CD4-positive, alpha-beta T cell treated with Interleukin-12 subunit alpha and Interleukin-12 subunit beta, for 1 hour (primary cell): ENCODE data around the gene SHISA5.
"Not testable (repeated sequence)": the region's sequence is repeated elsewhere in the genome, so short reads cannot be mapped to it uniquely, and the experiment has no call there.

Experiments used
- DNase-seq: peaks from one replicate; pipeline ENCODE4 v3.0.0-alpha.2; 2020

The SHISA5 gene

DNA sequence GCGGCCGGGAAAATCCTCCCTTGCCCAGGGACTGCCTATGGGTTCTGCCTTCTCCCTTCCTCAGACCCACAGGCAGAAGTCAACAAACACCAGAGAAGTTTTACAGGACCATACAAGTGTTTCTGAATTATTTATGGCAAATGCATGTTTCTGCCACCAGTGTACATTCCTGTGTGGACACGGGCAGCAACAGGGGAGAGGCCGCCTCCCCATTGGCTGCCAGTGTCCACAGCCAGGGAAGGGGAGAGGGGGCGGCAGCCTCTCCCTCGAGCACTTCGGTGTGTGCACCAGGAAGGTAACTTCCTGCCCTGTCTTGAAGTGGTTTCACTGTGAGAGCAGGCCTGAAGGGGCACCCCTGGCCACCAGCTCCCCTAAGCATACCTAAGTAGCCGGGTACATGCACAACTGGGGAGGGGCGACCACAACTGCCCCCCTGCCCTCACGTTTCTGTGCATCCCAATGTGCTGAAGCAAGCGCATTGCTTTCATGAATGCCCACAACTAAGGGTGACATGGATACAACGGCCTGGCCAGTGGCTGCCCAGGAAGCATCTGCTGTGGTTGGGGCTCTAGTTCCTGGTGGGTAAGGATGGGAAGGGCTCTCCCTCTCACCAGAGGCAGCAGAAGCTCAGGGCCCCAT is 14.8 kb upstream of the SHISA5 start:
- no peak for DNase-seq

DNA sequence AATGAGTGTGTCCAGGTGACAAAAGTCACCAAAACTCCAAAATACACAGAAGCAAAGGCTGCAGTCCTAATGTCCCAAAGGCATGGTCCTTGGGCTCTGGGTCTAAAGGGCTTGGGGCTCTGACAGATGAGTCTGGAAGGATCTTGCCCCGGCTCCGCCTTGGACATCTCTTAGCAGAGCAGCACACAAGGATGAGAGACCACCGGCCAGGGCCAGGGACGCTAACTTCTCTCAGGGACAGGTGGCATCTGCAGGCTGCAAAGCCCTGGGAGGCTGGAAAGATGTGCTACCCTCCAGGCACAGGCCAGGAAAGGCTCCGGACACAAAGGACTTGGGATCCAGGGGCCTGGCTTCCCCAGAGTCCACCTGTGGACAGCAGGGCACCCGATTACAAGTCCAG is 14.1 kb upstream of the SHISA5 start:
- no peak for DNase-seq

DNA sequence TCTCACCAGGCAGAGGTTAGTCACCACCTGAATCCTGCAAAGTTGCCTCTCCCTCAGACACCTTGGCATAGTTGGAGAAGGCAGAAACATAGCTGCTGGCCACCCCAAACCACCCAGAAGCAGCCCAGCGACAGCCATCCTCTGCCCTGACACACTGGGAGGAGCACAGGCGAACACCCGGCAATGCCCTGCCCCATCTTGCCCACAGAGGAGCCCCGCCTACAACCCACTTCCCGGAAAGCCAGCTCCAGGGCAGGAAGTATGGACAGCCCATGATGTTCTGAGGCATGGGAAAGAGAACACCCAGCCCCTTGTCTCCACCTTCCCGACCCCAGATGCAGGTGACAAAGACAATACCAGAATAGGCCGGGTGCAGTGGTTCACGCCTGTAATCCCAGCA is 12.6 kb upstream of the SHISA5 start:
- DNase-seq: no peak

DNA sequence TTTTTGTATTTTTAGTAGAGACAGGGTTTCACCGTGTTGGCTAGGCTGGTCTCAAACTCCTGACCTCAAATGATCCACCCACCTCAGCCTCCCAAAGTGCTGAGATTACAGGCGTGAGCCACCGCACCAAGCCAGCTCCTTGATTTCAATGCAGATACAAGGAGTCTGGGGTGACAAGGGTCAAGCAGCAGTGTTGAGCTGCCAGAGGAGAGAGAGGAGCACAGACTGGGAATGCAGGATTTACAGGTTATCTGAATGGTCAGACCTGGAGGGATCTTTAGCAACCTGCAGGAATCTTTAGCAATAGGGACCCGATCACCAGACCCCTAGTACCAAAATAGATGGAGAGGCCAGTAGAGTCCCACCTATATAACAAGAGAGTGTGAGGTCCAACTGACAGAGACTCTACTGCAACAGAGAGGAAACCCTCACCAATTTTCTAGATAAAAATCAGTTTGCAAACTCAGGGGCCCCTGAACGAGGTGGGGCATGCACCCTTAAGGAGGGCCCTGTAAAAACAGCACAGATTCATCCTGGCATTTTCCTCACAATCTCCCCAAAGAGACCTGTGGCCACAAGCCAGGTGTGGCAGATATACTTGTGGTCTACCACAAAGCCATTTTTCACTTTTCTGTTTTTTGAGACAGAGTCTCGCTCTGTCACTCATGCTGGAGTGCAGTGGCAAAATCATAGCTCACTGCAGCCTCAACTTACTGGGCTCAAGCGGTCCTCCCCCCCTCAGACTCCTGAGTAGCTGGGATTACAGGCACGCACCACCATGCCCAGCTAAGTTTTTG is 10.7 kb upstream of the SHISA5 start:
- peak; percentile 47 for DNase-seq

DNA sequence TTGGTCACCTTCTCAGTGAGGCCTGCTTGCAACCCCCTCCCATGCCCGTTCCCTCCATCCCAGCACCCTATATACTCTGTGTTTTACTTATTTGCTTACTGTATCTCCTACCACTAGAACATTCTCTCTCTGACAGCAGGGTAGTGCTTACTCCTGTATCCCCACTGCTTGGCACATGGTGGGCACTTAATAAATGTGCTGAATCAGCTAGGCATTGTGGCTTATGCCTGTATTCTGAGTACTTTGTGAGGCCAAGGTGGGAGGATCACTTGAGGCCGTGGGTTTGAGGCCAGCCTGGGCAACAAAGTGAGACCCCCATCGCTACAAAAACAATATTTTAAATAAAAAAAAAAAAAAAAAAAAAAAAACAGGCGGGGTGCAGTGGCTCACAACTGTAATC is 7.6 kb upstream of the SHISA5 start:
- no peak for DNase-seq

DNA sequence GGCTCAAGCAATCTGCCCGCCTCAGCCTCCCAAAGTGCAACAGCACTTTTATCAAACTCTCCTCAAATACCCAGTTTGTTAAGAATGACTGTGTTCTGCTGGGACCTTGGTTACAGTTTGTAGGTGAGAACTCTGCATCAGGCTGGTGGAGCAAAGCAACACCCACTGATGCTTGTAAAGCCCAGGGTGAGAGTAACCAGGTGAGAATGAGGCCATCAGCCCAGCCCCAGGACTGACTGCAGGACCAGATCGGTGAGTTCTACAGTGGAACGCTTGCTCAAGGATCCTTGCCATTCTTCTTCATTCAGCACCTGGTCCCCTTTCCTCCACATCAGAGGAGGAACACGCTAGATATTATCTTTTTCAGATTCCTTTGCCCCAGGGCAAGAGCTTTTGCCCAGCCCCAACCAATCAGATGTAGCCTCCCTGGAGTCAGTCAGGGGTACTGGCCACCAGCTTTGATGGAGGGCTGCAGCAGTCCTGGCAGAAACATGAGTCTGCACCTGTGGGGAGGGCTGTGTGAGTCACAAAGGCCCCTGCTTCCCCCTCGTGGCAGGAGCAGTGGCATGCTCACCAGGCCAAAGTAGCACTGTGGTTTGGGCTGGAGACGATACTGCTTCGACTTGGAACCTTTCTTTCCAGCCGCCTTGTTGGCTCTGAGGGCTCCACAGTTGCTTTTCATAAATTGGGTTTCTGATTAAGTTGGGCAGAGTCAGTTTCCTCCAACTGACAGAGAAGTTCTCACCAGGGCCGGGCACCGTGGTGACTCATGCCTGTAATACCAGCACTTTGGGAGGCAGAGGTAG is 3.5 kb upstream of the SHISA5 start:
- peak; percentile 83 for DNase-seq

DNA sequence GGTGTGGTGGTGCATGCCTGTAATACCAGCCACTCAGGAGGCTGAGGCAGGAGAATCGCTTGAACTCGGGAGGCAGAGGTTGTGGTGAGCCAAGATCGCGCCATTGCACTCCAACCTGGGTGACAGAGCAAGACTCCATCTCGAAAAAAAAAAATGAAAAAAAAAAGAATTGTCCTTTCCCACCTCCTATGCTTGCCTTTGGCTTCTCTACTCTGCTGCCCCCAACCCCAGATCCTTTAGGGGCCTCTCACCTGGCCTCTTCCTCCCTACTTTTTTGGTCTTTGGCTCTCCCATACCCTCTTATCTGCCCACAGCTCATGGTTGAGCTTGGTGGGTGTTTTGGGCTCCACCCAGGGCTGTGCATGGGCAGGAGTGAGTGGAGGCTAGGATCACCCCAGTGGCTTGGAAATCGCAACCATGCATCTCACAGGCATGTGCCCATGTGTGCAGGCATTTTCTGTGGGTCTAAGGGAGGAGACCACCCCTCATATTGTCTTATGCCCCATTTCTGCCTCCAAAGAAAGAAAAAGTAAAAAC is 2.1 kb upstream of the SHISA5 start:
- DNase-seq: no peak

DNA sequence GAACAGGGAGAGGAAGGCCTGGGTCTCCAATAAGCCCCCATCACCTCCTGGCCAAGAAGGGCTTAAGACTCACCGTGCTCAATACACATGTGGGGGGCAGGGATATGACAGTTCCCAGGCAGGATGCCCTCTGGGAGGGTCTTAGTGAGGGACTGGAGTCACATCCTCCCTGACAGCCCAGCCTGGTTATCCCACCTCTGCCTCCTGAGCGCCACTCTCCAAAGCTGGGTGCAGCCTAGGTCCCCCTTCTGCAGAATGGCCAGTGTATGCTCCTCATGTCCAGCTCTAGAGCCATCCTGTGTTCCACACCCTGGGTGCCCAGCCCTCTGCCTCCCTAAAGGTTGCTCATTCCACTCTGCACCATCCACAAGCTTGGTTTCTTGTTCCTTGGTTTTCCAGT is 1.2 kb upstream of the SHISA5 start:
- no peak for DNase-seq

DNA sequence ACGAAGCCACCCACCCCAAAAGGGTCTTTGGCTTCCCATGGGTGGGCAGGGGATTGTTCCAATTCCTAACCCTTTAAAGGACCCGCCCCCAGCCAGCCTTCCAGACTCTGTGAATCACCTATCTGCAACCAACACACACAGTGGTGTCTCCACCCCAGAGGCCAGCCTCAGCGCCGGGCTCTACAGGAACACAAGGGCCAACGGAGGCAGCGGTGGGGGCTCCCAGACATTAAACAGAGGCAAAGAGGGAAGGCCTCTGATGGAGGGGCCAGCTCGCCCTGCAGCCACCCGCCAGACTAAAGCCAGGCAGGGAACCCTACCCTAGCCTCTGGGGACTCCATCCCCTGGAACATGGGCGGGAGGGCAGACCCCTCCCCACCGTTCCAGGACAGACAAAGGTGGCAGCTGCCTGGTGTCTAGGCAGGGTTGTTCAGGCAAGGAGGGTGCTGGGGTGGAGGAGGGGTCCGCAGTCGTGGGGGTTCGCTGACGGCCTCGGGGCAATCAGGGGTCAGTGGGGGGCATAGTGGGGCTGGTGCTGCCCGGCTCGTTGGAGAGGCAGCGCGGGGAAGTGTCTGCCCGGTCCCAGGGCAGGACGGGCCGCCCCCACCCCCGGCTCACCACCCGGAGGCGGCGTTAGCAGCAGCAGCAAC is 448 bp downstream of the SHISA5 start:
- DNase-seq: no peak

DNA sequence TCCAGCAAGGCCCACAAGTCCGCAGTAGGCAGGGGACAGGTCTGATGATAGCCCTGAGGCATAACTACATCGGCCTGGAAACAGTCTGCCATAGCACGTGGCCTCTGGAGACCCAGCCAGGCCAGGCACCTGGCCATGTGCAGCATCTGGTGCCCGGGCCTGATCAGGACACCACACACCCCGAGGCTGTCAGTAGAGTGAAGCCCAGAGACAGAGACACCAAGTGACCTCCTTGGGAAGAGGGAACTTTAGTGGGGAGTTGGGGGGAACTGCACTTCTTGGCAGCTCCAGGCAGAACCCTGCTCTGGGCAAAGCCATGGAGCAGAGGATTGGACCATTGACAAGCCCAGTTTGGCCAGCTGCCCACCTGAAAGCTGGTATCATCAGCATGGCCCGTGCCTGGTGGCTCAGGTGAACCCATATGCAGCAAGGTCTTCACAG is 1.2 kb downstream of the SHISA5 start:
- DNase-seq: no peak

DNA sequence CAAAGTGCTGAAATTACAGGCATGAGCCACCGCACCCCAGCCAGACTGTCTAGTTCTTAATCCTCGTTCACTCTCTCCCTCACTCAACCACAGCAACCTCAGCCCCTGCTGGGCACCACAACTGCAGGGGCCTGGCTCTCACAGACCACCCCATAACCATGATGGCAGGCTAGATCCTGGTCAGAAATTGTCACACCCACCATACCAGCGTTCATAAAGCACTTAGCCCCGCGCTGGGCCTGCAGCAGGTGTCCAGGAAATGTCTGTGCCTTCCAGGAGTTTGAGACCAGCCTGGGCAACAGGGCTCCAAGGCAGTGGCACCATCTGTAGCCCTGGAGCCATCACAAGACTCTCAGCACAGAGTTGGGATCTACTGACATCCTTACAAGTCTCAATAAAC is 1.9 kb downstream of the SHISA5 start:
- no peak for DNase-seq

DNA sequence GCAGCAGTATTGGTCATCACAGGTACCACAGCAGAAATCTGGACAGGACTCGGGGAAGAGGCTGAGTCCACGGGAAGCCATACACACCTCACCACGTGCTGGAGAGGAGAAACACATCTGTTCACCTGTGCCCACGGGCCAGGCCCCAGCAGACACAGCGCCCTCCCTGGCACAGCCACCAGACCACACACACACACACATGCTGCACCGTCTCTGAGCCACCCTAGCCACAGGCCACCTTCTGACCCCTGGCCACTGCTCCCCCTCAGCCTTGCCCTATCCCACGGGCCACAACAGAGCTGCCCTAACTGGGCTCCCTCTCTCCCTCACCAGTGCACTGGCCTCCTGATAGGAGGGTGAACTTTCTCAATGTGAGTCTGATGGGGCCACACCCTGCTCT is 2.8 kb downstream of the SHISA5 start:
- no peak for DNase-seq

DNA sequence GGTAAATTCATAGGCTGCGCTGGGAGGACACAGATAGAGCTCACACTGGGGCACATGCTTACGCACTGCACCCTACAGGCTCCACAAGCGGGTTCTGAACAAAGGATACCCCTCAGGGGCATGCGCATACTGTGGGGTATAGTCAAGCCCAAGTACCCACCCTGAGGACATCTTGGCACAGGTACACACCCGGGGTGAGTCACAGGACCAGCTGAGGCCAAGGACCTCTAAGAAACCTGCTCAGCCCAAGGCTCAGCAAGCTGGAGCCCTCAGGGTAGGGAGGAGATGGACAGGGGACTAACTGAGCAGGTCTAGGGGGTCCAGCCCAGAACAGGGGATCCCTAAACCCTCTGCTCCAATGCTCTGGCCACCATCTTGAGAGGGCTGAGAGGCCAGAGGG is 3.3 kb downstream of the SHISA5 start:
- no peak for DNase-seq

DNA sequence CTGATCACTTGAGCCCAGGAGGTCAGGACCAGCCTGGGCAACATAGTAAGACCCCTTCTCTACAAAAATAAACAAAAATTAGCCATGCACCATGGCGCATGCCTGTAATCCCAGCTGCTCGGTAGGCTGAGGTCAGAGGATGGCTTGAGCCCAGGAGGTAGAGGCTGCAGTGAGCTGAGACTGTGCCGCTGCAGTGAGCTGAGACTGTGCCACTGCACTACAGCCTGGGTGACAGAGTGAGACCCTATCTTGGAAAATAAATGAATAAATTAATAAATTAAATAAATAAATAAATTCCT is 10.8 kb downstream of the SHISA5 start:
- no peak for DNase-seq

DNA sequence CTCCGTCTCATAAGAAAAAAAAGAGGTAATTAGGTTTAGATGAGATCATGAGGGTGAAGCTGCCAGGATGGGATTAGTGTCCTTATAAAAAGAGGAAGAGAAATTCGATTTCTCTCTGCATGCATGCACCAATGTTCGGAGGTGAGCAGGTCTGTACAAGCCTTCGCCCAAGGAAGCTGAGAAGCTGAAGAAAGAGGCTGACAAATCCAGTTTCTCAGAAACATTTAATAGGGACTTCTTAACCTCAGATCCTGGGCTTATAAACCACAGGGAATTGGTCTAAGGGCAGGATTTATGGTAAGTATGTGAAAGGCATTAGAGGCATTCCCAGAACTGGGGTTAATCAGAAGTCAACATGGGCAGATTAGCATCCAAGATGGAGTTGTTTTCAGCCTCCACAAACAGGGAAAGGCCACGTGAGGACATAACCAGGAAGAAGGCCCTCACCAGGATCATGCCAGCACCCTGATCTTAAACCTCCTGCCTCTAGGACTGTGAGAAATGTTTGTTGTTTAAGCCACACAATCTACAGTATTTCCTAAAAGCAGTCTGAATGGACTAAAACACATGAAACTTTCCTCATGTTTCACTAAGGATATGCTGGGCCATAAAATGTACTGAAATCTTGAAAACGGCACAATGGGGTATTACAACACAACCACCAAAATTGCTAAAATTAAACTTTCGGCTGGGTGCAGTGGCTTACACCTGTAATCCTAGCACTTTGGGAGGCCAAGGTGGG is 11.3 kb downstream of the SHISA5 start:
- DNase-seq: no peak

DNA sequence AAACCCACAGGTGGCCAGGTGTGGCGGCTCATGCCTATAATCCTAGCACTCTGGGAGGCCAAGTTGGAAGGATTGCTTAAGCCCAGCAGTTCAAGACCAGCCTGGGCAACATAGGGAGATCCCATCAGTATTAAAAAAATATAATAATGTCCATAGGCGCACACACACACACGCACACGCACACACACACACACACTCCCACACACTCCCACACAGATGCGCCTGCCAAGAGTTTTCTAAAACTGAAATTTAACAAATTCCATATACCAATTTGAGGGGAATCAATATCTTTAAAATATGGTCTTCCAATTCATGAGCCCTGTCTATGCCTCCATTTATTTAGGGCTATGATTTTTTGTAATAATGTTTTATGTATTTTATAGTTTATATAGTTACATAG is 17.0 kb downstream of the SHISA5 start:
- DNase-seq: no peak

DNA sequence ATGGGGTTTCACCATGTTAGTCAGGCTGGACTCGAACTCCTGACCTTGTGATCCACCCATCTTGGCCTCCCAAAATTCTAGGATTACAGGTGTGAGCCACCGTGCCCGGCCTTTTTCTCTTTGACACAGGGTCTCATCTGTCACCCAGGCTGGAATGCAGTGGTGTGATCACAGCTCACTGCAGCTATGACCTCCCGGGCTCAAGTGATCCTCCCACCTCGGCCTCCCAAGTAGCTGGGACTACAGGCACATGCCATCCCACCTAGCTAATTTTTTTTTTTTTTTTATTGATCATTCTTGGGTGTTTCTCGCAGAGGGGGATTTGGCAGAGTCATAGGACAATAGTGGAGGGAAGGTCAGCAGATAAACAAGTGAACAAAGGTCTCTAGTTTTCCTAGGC is 21.2 kb downstream of the SHISA5 start:
- not testable (repeated sequence) for DNase-seq

DNA sequence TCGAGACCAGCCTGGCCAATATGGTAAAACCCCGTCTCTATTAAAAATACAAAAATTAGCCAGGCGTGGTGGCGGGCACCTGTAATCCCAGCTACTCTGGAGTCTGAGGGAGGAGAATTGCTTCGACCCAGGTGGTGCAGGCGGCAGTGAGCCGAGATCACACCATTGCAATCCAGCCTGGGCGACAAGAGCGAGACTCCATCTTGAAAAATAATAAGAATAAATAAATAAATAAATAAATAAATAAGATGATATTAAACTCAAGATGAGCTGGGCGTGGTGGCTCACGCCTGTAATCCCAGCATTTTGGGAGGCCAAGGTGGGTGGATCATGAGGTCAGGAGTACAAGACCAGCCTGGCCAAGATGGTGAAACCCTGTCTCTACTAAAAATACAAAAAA is 23.1 kb downstream of the SHISA5 start:
- not testable (repeated sequence) for DNase-seq

DNA sequence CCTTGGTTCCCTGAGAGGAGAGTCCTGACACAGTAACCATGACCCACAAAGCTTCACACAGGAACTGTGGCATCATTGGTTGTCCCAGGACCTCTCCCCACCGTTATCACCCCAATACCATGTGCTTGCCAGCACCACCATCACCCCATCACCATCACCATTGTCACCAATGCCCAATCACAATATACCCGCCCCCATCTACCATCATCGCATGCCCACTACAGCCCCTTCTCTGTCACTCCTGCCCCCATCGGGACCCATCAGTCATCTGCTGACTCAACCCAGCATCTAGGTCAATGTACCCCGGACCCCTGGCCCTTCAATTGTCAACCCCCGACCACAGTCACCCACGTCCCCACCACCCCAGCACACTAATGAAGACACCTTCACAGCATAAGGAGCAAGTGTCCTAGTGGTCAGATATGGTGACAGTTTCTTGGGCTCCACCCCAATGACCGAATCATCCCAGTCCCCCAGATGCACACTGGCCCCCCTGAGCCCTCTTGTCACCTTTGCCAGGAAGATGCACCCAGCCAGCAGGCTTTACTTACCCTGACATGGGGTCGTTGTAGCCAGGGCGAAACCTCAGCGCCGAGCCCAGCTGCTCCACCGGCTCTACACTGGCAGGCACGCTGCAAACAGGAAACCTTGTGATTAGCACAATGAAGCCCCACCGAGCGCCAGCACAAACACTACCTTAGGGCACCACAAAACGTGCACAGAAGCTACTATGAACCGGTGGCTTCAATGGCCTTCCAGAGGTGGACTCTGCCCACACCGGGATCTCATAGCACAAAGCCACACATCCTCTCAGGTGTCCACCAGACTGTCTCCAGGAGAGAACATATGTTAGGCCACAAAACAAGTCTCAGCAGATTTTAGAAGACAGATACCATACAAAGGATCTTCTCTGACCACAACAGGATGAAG is 25.1 kb downstream of the SHISA5 start:
- peak; percentile 69 for DNase-seq

DNA sequence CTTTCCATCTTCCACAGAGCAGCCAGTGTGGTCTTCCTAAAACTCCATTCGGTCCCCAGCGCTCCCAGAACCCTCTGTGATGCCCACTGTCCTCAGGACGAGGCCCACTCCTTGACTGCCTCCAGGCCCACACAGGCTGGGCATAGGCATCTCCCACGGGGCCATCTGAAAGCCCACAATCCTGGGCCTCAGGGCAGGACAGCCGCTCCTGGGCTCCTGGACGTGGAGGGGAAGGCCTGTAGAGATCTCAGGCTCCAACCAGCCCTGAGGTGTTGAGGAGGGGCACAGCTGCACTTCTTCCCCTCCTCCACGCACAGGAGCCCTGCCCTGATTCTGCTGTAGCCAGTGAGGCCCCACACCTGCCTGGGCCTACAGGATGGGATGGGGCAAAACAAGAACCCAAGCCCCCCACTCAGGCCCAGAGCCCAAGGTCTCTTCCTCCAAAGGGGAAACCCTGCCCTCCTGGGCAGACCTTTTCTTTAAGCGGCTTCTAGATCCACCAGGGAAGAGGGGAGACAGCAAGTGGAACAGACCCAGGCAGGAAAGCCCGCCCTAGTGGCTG is 25.9 kb downstream of the SHISA5 start:
- DNase-seq: no peak

DNA sequence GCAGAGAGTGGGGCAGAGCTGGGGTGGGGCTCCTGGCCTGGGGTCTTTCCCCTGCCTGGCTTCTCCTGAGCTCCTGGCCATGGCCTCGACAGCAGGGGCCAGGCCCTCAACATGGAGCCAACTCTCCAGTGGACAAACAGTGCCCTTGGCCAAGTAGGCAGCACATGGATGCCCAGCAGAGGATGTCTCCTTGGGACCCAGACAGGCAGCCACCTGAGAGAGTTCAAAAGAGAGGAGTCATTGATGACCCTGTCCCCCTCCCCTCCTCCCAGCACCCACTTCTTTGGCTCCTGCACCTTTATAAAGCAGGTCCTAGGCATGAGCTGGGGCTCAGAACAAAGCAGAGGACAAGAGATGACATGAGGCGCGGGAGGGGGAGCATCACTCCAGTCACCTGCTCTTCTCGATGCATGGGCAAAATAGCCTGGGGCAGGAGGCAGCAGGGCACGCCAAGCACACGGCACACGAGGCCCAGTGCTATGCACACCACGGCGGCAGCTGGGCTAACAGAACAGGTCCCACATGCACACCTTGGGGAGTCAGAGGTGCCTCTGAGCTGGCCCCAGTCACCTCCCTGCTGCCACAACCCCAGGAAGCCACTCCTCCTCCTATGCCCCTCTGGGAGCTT is 27.4 kb downstream of the SHISA5 start:
- DNase-seq: no peak
